Astrocyte of the cerebellum (primary cell): Measurements from ENCODE around the gene XXYLT1.

ENCODE experiments used
- DNase-seq: peaks from one replicate; pipeline ENCODE4 v3.0.0-alpha.2; 2011; ENCODE audit warnings: low read depth
- H3K4me3 ChIP-seq: 2 replicates; pipeline ENCODE4 v1.5.1; 2011; ENCODE audit warnings: mild to moderate bottlenecking, low read depth, low read length, moderate library complexity
- in situ Hi-C: cut with HindIII; loops from 2 replicates; pipeline ENCODE4 v1.10.0; 2017; ENCODE audit warnings: low sequenced_read_pairs
- TF ChIP-seq, protein P1 (sequence below): IDR thresholded peaks from 2 replicates; pipeline ENCODE4 v1.5.1; 2012; ENCODE audit warnings: low read length, low read depth, moderate library complexity, mild to moderate bottlenecking; ENCODE audit errors: missing control alignments

The XXYLT1 gene

DNA sequence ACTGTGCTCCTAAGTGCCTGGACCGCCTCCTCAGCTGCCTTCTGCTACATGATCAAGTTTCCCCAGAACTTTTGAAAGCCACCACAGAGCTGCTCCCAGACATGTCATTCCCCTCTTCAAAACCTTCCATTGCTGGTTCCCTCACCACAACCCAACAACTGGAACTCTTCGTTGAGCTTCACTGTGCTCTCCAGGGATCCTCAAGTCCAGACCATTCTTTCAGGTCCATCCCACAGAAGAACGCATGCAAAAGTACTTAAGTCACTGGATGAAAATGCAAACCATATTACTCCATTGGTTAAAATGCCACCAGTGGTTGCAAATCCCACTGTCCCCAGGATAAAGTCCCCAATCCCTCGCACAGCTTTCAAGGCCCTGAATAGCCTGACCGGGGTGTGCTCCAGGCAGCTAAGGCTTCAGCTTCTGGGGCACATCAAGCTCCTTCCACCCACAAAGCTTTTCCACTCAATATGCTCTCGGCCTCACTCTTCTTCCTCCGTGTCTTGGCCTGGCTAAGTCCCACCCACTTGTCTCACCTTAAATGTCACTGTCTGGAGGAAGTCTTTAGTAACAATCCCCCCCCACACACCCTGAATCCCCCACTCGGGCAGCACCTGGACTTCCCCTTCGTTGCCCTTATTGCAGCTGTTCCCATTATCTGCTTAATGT, 84.8 kb downstream of the XXYLT1 start:
- in situ Hi-C loops = no loop called here
- H3K4me3 ChIP-seq = no peak overlapping the region
- no peak for DNase-seq
- TF ChIP-seq, protein P1, sequence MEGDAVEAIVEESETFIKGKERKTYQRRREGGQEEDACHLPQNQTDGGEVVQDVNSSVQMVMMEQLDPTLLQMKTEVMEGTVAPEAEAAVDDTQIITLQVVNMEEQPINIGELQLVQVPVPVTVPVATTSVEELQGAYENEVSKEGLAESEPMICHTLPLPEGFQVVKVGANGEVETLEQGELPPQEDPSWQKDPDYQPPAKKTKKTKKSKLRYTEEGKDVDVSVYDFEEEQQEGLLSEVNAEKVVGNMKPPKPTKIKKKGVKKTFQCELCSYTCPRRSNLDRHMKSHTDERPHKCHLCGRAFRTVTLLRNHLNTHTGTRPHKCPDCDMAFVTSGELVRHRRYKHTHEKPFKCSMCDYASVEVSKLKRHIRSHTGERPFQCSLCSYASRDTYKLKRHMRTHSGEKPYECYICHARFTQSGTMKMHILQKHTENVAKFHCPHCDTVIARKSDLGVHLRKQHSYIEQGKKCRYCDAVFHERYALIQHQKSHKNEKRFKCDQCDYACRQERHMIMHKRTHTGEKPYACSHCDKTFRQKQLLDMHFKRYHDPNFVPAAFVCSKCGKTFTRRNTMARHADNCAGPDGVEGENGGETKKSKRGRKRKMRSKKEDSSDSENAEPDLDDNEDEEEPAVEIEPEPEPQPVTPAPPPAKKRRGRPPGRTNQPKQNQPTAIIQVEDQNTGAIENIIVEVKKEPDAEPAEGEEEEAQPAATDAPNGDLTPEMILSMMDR = no peak

DNA sequence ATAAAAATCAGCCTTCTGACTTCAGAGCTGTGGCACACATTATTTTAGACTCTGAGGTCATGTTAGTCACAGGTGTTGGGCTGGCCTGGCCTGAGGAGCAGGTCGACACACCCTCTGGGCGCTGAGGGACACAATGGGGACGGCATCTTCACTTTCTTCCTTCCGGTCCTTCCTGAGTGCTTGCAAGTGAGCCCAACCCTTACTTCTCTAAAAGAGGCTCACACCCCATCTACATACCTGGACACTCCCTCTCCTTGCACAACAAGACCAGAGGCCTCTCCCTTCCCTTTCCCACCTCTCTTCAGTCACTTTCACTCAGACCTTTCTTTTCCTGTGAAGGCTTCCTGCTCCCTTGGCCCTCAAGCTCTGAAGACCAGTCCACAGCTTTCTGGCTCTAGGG, 85.4 kb downstream of the XXYLT1 start:
- TF ChIP-seq, protein P1 = no peak
- in situ Hi-C loops = no loop called here
- no peak for DNase-seq
- H3K4me3 ChIP-seq = no peak overlapping the region

DNA sequence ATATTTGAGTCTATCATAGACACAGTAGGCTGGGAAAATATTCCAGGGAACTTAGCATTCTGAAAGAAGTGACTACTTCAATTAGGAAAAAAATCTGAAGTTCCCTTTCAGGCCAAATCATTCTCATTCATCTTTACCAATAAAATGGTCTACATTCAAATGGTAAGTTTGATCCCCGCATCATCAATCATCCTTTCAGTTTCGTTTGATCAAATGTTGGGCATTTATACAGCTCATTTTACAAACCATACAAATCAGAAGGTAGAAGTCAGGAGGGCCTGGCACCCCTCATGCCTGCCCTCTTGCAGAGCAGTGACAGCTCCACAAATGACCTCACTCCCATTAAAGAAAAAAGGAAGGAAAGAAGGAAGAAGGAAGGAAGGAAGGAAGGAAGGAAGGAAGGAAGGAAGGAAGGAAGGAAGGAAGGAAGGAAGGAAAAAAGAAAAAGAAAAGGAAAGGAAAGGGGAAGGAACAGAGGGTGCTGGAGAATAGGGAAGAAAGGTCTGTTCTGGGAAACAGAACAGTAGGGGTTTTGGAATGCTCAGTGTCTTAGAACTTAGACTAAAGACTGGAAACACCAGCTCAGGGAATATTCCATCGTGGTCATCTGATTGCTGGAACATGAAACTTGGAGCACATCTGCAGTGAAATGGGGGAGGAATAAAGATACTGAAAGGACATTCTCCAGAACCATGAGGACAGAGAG, 86.1 kb downstream of the XXYLT1 start:
- TF ChIP-seq, protein P1 = no peak
- no peak overlapping the region for H3K4me3 ChIP-seq
- no peak for DNase-seq
- in situ Hi-C loops = no loop called here

DNA sequence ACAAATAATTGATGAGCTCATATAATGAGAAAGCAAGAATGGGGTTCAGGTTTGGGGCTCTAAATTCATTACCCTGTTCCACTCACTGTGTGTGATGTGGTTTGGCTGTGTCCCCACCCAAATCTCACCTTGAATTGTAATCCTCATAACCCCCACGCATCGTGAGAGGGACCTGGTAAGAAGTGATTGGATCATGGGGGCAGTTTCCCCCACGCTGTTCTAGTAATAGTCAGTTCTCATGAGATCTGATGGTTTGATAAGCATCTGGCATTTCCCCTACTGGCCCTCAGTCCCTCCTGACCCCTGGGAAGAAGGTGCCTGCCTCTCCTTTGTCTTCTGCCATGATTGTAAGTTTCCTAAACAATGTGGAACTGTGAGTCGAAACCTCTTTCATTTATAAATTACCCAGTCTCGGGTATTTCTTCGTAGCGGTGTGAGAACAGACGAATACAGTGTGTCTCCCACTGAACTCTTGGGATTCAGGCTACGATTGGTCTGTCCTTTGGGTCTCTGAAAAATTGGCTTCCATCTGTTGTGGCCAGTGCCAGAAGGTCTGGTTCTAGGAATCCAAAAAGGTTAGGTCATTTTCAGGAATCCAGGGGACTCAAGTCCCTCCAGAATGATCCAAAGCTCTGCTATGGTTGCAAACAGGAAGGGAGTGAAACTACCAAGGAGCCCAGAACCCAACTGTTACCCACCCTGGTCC, 87.7 kb downstream of the XXYLT1 start:
- in situ Hi-C loops = no loop called here
- TF ChIP-seq, protein P1 = no peak
- no peak overlapping the region for H3K4me3 ChIP-seq
- no peak for DNase-seq

DNA sequence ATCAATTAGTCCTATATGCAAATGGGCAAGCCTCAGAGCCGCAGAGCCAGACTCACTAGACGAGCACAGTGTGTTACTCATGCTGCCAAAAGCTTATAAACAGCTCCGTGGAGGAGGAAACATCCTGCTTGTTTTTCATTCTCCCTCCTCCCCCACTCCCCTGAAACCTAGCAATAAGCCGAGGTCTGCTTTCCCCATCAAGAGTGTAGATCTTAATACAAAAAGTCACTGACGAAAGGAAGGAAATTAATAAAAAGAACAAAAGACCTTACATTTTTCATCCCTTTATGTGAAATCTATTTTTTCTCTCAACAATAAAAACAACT, 88.5 kb downstream of the XXYLT1 start:
- no peak for DNase-seq
- in situ Hi-C loops = no loop called here
- H3K4me3 ChIP-seq = no peak overlapping the region
- TF ChIP-seq, protein P1 = no peak

DNA sequence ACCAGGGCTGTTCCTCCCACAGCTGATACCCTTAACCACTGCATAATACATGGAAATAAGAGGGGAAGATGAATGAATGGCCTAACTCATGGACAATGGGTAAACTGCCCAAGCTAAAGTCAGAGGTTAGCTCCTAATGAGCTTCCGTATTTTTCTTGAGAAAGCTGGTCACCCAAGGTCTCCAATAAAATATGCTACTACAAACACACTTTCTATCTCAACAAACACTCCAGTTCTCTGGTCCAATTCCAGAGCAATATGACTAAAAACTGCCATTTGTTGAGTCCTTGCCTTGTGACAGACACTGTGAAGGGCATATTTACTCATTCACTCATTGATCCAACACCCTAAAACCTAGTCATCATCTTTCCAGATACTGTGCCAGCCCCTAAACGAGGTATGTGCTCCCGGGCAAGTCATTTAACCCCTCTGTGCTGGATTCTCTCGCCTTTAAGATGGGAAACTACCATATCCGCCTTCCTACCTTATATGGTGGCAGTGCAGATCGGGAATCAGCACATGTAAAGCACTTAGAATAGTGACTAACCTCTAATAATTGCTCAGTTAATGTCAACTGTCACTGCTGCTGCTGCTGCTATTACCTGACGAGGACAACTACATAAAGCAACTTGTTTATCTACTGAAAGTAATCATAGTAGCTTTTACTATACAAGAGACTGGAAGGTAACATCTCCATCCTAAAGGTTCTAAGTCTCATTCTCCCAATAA, 89.1 kb downstream of the XXYLT1 start:
- in situ Hi-C loops = no loop called here
- H3K4me3 ChIP-seq = no peak overlapping the region
- TF ChIP-seq, protein P1 = no peak
- DNase-seq = no peak
